ENCODE results near the gene FARSB.
A peak's percentile ranks its signal among the peaks of the same experiment; 100 is the strongest.

The FARSB gene

DNA sequence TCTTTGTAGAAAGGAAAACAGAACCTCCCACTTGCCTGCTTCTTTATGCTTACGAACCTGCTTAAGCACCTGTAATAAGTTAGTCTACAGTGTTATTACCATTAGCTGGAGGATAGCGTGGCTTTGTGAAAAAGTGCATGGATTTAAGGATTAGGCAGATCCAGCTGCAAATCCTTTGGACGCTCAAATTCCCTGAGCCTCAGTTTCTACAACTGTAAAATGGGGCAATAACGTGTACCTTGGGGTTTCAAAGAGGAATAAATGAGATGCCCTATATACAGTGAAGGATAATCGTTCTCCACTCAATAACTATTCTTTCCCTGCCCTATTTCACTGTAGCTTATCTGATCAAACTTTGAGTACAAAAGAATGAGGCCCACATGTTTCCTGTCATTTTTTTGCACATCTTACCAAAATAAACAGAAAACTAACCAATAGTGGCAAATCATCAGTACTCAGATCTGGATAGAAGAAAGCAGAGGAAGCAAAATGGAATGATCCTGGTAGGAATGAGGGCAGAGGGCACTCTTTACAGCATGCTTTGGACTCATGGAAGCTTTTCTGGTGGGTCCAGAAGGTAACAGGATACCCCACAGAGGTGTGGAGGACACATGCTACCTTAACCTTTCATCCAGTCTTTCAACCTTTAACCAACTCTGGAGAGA, 30.3 kb upstream of the FARSB start:
- peaks cover 7% of the 10 kb centered on the region for H3K4me1 ChIP-seq (ENCODE audit: control insufficient read depth, insufficient read depth, low read length)
- H3K4me3 ChIP-seq (ENCODE audit: low read length): no peak overlapping the region
- H3K9ac ChIP-seq (ENCODE audit: low read depth, low read length): no peak overlapping the region
- H3K27me3 ChIP-seq (ENCODE audit: control insufficient read depth, insufficient read depth, low read length): peaks cover 4% of the 10 kb centered on the region
- H3K36me3 ChIP-seq (ENCODE audit: insufficient read depth, low read length): no peaks in the 10 kb centered on the region
- no peak overlapping the region for H3K4me2 ChIP-seq (ENCODE audit: low read length)
- no peaks in the 10 kb centered on the region for H3K9me3 ChIP-seq (replicated peaks; ENCODE audit: low read length)

DNA sequence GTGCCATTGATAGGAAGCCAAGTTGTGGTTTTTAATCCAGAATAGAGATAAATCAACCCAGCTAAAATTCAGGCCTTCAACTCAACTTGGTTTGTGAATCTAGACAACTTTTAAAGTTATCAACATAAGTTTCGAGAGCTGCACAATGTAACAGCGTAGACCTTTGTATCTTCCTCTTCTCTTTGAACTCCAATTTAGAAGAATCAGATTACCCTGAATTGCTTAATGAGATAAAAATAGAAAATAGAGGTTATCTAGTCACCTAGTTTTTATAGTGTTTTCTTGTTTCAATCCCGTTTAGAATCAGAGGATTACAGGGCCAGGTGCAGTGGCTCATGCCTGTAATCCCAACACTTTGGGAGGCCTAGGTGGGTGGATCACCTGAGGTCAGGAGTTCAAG, 27.9 kb upstream of the FARSB start:
- peaks cover 17% of the 10 kb centered on the region for H3K27me3 ChIP-seq (ENCODE audit: control insufficient read depth, insufficient read depth, low read length)

DNA sequence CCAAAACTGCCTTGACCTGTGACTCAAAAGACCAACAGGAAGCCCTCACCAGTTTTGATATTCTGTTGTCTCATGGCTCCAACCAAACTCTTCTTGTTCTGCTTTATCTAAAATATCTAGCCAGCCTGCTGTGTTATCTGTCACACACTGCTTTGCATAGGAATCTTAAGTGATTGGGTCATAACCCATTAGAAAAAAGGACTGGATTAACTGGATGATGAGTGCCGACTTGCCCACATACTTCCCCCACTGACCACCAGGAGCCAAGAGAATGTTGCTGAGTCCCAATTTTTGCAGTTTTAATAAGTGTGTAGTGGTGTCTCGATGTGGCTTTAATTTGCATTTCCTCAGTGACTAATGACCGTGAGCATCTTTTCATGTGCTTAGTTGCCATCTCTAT, 22.1 kb upstream of the FARSB start:
- Histone ChIP-seq H3K27me3 (ENCODE audit: control insufficient read depth, insufficient read depth, low read length) (peaks cover 28% of the 10 kb centered on the region), H3K9ac (ENCODE audit: low read depth, low read length) (no peak overlapping the region), H3K4me2 (ENCODE audit: low read length) (no peak overlapping the region), H3K9me3 (replicated peaks; ENCODE audit: low read length) (no peaks in the 10 kb centered on the region), H3K36me3 (ENCODE audit: insufficient read depth, low read length) (no peaks in the 10 kb centered on the region), H3K4me3 (ENCODE audit: low read length) (no peak overlapping the region), H3K4me1 (ENCODE audit: control insufficient read depth, insufficient read depth, low read length) (no peaks in the 10 kb centered on the region)

More for the DNA sequence above, 27.9 kb upstream of the FARSB start:
- no peak overlapping the region for H3K4me3 ChIP-seq (ENCODE audit: low read length)
- H3K4me2 ChIP-seq (ENCODE audit: low read length): no peak overlapping the region
- H3K9ac ChIP-seq (ENCODE audit: low read depth, low read length): no peak overlapping the region
- H3K9me3 ChIP-seq (replicated peaks; ENCODE audit: low read length): no peaks in the 10 kb centered on the region
- H3K4me1 ChIP-seq (ENCODE audit: control insufficient read depth, insufficient read depth, low read length): peaks cover 2% of the 10 kb centered on the region
- H3K36me3 ChIP-seq (ENCODE audit: insufficient read depth, low read length): no peaks in the 10 kb centered on the region

DNA sequence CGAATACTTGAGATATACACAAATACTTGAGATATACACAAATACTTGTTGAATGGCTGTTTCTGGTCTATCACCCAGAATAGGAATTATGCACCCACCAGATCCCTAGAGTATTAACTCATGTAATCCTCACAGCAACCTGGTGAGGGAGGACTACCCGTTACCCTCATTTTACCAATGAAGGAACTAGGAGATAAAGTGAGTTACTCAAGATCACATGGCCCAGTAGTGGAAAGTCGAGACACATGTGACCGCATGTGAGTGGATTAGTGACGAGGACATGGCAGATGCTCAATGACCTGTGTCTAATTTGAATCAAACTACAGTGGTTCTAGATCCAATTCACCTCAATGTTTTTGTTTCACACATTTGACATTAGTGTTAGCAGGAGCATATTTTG, 18.0 kb upstream of the FARSB start:
- no peaks in the 10 kb centered on the region for H3K36me3 ChIP-seq (ENCODE audit: insufficient read depth, low read length)
- no peak overlapping the region for H3K4me2 ChIP-seq (ENCODE audit: low read length)
- H3K4me3 ChIP-seq (ENCODE audit: low read length): no peak overlapping the region
- H3K9me3 ChIP-seq (replicated peaks; ENCODE audit: low read length): no peaks in the 10 kb centered on the region
- peaks cover 23% of the 10 kb centered on the region for H3K27me3 ChIP-seq (ENCODE audit: control insufficient read depth, insufficient read depth, low read length)
- H3K9ac ChIP-seq (ENCODE audit: low read depth, low read length): no peak overlapping the region
- H3K4me1 ChIP-seq (ENCODE audit: control insufficient read depth, insufficient read depth, low read length): peaks cover 6% of the 10 kb centered on the region

DNA sequence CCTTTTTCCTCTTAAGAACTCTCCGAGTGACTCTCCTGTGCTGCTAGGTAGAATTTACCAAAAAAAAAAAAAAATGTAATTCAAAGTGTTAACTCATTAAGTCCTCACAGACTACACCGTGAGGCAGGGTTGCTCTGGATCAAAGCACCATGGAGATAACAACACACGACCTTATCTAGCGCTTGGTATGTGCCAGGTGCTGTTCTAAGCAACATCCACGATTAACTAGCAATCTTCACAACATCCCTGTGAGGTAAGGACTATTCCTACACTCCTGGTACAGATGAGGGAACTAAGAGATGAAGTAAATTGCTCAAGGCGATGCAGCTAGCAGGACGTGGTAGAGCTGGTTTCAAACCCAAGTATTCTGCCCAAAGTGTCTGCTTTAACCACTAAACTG, 17.4 kb upstream of the FARSB start:
- Histone ChIP-seq H3K36me3 (ENCODE audit: insufficient read depth, low read length) (no peaks in the 10 kb centered on the region), H3K9me3 (replicated peaks; ENCODE audit: low read length) (no peaks in the 10 kb centered on the region), H3K9ac (ENCODE audit: low read depth, low read length) (no peak overlapping the region), H3K27me3 (ENCODE audit: control insufficient read depth, insufficient read depth, low read length) (peaks cover 23% of the 10 kb centered on the region), H3K4me2 (ENCODE audit: low read length) (no peak overlapping the region), H3K4me3 (ENCODE audit: low read length) (no peak overlapping the region), H3K4me1 (ENCODE audit: control insufficient read depth, insufficient read depth, low read length) (peaks cover 6% of the 10 kb centered on the region)

DNA sequence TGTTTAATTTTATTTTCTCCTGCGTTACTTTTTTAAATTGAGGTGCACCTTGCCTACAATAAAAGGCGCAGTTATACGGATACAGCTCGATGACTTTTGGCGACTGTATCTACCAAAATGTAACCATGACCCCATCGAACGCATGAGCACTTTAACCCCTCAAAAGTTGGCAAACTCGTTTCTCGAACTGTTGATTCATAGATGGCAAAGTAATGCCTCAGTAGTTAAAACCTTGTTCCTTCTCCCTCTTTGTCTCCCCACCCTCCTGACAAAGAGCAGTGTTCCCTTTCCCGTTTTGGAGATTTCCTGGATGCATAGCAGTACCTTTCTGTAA, 16.1 kb upstream of the FARSB start:
- Histone ChIP-seq H3K4me3 (ENCODE audit: low read length) (peak overlapping the region; percentile 67), H3K9ac (ENCODE audit: low read depth, low read length) (no peak overlapping the region), H3K9me3 (replicated peaks; ENCODE audit: low read length) (no peaks in the 10 kb centered on the region), H3K4me1 (ENCODE audit: control insufficient read depth, insufficient read depth, low read length) (peaks cover 6% of the 10 kb centered on the region), H3K27me3 (ENCODE audit: control insufficient read depth, insufficient read depth, low read length) (peaks cover 19% of the 10 kb centered on the region), H3K4me2 (ENCODE audit: low read length) (peak overlapping the region; percentile 86), H3K36me3 (ENCODE audit: insufficient read depth, low read length) (no peaks in the 10 kb centered on the region)

DNA sequence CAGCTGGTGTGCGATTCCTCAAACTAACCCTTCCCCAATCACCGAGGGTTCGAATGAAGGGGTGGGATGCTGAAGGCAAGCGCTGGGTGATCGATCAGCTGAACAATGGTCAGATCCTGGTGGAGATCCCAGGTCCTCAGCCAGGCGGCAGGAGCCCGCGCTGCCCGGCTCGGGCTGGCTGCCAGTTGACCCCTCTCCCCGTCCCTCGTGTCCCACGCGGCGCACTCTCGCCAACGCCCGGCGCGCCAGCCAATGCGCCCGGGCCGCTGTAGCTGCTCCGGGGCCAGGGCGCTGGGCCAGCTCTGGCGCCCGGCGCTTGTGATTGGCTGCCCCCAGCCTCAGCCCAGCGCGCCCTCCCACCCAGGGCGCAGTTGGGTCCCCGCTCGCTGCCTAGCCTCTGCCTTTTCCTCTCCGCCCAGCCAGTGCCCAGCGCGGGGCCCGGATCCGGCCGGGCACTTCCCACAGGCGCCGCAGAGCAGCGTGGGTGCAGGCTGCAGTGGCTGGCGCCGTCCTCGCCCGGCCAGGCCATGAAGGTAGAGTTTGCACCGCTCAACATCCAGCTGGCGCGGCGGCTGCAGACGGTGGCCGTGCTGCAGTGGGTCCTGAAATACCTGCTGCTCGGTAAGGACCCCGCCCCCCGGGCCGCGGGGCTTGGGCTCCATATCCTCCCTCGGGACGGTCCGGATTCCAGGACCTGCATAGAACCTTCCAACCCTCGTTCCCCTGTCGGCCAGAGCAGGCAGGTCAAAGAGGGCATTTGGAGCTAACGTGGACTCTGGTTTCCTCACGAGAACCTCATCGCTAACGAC, 15.6 kb upstream of the FARSB start, which contains the start of gene MOGAT1:
Gene MOGAT1, plus strand, starts transcription at position 400 of the 809 bp plus-strand sequence. Its CDS starts 128 bp downstream, at position 528.
- H3K27me3 ChIP-seq (ENCODE audit: control insufficient read depth, insufficient read depth, low read length): peaks cover 19% of the 10 kb centered on the region

DNA sequence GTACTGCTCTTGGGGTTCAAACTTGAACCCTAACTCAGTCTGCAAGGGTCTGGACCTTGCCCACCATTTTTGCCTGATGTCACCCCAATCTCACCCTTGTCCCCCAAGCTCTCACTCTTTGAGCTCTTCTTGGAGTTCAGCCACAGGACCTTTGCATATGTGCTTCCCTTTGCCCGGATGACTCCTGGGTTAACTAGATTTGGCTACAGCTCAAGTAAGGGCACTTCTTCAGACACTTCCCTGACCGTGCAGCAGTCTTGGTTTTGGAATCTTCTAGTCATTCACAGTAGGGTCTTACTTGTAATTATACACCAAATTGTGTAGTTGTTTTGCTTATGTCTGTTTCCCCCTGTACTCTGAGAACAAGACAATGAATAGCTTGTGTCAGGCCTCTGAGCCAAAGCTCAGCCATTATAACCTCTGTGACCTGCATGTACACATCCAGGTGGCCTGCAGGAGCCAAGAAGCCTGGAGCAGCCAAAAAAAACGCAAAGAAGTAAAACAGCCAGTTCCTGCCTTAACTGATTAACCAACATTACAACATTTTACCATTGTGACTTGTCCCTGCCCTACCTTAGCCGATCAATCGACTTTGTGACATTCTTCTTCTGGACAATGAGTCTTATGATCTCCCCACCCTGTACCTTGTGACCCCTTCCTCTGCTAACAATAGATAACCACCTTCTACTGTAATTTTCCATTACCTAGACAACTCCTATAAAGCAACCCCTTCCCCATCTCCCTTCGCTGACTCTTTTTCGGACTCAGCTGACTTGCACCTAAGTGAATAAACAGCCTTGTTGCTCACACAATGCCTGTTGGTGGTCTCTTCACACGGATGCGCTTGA, 14.5 kb upstream of the FARSB start:
- Histone ChIP-seq H3K36me3 (ENCODE audit: insufficient read depth, low read length) (no peaks in the 10 kb centered on the region), H3K4me3 (ENCODE audit: low read length) (no peak overlapping the region), H3K27me3 (ENCODE audit: control insufficient read depth, insufficient read depth, low read length) (peaks cover 17% of the 10 kb centered on the region), H3K4me1 (ENCODE audit: control insufficient read depth, insufficient read depth, low read length) (peaks cover 6% of the 10 kb centered on the region), H3K9me3 (replicated peaks; ENCODE audit: low read length) (no peaks in the 10 kb centered on the region), H3K9ac (ENCODE audit: low read depth, low read length) (no peak overlapping the region), H3K4me2 (ENCODE audit: low read length) (no peak overlapping the region)

More for the DNA sequence above, 15.6 kb upstream of the FARSB start, which contains the start of gene MOGAT1:
- Histone ChIP-seq H3K9me3 (replicated peaks; ENCODE audit: low read length) (no peaks in the 10 kb centered on the region), H3K9ac (ENCODE audit: low read depth, low read length) (no peak within 1 kb of the TSS), H3K4me1 (ENCODE audit: control insufficient read depth, insufficient read depth, low read length) (peaks cover 6% of the 10 kb centered on the region), H3K36me3 (ENCODE audit: insufficient read depth, low read length) (no peaks in the 10 kb centered on the region), H3K4me3 (ENCODE audit: low read length) (peak within 1 kb of the TSS; percentile 67), H3K4me2 (ENCODE audit: low read length) (peak within 1 kb of the TSS; percentile 86)

DNA sequence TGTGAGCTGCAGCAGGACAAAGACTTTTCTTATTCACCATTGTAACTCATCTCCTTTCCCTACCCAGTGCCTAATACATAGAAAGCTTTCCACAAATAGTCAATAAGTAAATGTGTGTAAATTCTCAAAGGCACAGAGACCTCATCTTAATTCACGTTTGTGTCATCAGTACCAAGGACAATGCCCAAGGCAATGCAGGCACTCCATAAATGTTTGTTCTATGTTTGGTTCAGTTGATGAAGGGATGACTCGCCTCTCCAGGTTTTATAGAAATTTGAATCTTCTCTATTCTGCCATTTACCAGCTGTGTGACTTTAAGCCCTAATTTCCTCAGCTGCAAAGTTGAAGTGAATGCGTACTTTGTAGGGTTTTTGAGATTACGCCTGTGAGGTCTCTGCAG, 13.5 kb upstream of the FARSB start:
- peaks cover 6% of the 10 kb centered on the region for H3K4me1 ChIP-seq (ENCODE audit: control insufficient read depth, insufficient read depth, low read length)
- no peak overlapping the region for H3K9ac ChIP-seq (ENCODE audit: low read depth, low read length)
- H3K27me3 ChIP-seq (ENCODE audit: control insufficient read depth, insufficient read depth, low read length): peaks cover 17% of the 10 kb centered on the region

DNA sequence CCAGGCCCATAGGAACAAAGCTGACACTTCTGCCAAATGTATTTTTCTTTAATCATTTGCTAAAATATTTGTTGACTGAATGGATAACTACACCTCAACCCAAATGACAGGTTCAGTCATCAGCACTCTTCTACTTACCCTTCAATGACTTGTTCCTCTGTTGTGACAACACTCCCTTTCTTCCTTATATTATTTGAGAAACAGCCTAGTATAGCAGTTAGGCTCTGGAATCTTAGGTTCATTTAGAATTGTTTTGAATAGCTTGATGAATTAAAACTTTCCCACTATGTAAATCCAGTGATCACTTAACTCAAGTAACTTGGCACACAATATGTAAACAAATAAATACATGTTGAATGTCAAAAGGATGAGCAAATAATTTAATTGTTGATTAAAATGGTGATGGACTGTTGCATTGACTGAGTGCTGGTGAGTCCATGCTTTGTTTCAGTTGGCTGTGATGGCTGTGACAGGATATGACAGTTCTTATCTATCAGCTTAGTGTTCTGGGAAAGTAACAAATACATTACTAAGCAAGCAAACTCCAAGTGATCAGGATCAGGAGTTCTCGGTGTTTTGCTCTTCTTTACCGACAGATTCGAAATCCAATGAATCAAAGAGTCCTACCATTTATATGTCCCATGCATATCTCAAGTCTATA, 12.7 kb upstream of the FARSB start:
- no peak overlapping the region for H3K4me2 ChIP-seq (ENCODE audit: low read length)
- H3K4me1 ChIP-seq (ENCODE audit: control insufficient read depth, insufficient read depth, low read length): peaks cover 6% of the 10 kb centered on the region
- no peak overlapping the region for H3K9ac ChIP-seq (ENCODE audit: low read depth, low read length)
- H3K4me3 ChIP-seq (ENCODE audit: low read length): no peak overlapping the region
- H3K27me3 ChIP-seq (ENCODE audit: control insufficient read depth, insufficient read depth, low read length): peaks cover 16% of the 10 kb centered on the region
- no peaks in the 10 kb centered on the region for H3K36me3 ChIP-seq (ENCODE audit: insufficient read depth, low read length)
- no peaks in the 10 kb centered on the region for H3K9me3 ChIP-seq (replicated peaks; ENCODE audit: low read length)

More for the DNA sequence above, 13.5 kb upstream of the FARSB start:
- no peaks in the 10 kb centered on the region for H3K9me3 ChIP-seq (replicated peaks; ENCODE audit: low read length)
- no peak overlapping the region for H3K4me2 ChIP-seq (ENCODE audit: low read length)
- H3K4me3 ChIP-seq (ENCODE audit: low read length): no peak overlapping the region
- H3K36me3 ChIP-seq (ENCODE audit: insufficient read depth, low read length): no peaks in the 10 kb centered on the region

DNA sequence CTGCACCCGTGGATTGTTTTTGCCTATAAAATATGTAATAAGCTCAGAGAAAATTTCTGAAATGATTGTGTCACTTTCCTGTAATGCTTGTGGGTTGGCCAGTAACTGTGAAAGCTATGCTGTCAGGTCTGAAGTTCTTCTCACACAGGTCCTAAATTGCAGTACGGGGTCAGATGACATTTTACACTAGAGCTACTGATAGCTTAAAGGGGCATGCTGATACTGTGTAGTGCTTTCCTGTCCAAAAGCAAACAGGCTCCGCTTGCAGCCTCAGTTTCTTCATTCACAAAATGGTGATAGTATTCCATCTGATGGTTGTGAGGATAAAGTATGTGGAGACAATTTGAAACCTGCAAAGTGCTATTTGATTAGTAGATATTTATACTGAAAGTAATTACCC, 7.6 kb upstream of the FARSB start:
- Histone ChIP-seq H3K9me3 (replicated peaks; ENCODE audit: low read length) (no peaks in the 10 kb centered on the region), H3K9ac (ENCODE audit: low read depth, low read length) (no peak overlapping the region), H3K4me1 (ENCODE audit: control insufficient read depth, insufficient read depth, low read length) (no peaks in the 10 kb centered on the region), H3K4me3 (ENCODE audit: low read length) (no peak overlapping the region), H3K27me3 (ENCODE audit: control insufficient read depth, insufficient read depth, low read length) (no peaks in the 10 kb centered on the region), H3K36me3 (ENCODE audit: insufficient read depth, low read length) (no peaks in the 10 kb centered on the region), H3K4me2 (ENCODE audit: low read length) (no peak overlapping the region)

All from skeletal muscle satellite cell (primary cell).